Raji (cell line): ENCODE data around the gene SEMG2.

Experiments used
- POLR2A ChIP-seq: IDR thresholded peaks from 2 replicates; pipeline ENCODE4 v1.6.1; 2011; ENCODE audit warnings: low read depth, low read length, control low read depth; ENCODE audit not compliant: insufficient read depth

Gene SEMG2

GRCh38 chr20:45218124-45218523 is 3.0 kb upstream of the SEMG2 start:
- TF ChIP-seq POLR2A = no peak

DNA sequence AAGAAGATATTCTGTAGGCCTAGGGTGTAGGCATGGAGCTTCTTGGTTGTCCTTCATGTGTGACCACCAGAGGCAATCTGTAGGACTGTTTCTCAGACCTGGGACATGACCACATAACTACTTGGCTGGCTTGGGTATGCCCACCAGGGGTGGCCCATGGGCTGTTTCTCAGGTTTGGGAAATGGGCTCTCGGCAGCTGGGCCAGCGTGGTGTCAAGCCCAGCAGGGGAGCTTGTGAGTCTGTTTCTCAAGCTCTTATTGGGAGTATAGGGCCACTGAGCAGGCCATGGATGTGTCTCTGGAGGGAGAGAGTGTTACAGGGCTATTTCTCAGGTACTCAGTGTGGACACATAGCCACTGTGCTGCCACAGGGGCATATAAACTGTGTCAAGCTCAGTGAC is 2.5 kb upstream of the SEMG2 start:
- TF ChIP-seq POLR2A = no peak

GRCh38 chr20:45223136-45223535 is 2.0 kb downstream of the SEMG2 start:
- no peak for TF ChIP-seq POLR2A

DNA sequence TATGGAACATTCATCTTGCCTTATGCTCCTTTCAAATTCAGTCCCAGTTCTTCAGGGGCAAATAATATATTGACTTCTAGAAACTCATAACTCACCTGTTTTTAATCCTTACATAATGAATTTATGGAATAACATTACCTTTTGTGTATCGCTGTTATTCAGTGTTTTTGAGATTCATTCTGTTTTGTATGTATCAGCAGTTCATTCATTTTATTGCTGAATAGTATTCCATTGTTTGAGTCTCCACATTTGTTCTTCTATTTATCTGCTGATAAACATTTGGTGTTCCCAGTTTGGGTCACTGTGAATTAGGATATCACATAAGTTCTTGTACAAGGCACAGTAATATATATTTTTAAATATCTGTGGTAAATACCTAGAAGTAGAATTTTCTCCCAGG is 5.1 kb downstream of the SEMG2 start:
- TF ChIP-seq POLR2A = no peak

- TF ChIP-seq POLR2A = no peak
Measured at GRCh38 chr20:45229264-45230056, 8.3 kb downstream of the SEMG2 start.

- TF ChIP-seq POLR2A = no peak
Measured at GRCh38 chr20:45230631-45231030, 9.5 kb downstream of the SEMG2 start.

DNA sequence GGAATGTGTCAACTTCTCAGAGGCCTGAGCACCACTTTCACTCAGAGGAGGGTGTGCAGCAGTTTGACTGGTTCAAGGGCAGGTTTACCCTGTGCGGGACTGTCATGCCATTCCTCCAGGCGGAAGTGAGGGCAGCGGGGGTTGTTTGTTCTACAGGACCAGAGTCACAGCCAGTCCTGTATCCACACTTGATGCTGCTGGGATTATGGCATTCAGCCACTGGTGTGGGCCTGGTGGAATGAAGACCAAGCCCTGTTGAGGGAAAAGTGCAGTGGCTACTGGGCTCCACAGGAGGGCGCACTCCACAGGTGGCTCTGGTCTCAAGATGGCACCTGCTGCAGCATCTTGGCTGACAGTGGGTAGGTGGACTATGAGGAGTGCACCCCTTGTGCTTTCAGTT is 14.8 kb downstream of the SEMG2 start:
- TF ChIP-seq POLR2A = no peak

- no peak for TF ChIP-seq POLR2A
Measured at GRCh38 chr20:45238139-45238538, 17.0 kb downstream of the SEMG2 start.

DNA sequence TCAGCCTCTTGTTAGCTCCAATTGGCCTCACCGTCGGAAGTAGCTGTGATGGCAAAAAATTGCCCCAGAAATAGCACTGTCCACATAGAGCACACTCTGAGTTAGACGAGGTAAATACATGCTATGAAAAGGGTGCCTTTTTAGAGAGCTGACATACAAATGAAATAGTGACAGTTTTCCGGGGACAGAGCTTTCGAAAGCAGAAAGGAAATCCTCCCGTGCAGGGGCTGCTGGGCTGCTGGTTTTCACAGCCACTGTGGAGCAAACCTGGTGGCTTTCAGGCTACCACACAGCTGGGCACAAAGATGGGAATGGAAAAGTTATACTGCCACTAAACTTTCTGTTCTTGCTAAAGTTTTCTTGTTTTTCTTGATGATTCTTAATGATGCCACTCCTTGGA is 24.9 kb downstream of the SEMG2 start:
- no peak for TF ChIP-seq POLR2A

DNA sequence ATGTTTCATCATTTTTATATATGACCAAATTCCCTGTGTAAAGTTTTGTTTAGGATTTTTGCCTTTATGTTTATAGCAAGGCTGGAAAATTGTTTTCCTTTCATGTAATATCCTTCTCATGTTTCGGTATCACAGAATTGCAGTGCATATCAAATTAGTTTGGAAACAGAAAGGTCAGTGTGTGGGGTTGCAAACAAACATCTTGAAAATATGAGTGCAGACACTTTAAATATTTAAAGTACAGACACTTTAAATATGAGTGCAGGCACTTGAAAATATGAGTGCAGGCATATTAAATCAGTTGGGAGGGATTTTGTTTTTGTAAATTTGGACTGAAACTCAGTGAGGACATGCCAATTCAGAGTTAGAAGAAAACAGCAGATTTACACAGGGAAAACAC is 26.7 kb downstream of the SEMG2 start:
- no peak for TF ChIP-seq POLR2A

- no peak for TF ChIP-seq POLR2A
Measured at GRCh38 chr20:45248609-45249008, 27.4 kb downstream of the SEMG2 start.

- TF ChIP-seq POLR2A = no peak
Measured at GRCh38 chr20:45251884-45252560, 30.8 kb downstream of the SEMG2 start.

DNA sequence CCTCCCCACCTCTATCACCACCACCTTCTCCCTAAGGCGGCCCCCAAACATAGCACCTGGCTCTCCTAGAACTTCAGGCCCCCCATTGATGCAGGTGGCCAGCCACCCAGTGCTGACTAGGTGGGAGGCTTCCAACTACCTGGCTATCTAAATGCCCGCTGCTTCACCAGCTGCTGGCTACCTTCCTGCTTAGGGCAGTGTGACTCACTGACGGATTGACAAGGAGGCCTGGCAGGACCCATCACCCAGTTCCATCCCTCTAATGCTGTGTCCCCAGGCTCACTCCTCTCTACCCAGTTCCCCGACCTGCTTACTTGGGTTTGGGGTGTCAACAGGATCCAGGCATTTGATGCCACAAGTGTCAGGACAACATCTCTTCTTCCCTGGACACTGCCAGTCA is 32.1 kb downstream of the SEMG2 start:
- TF ChIP-seq POLR2A = no peak

GRCh38 chr20:45254383-45255262 is 33.5 kb downstream of the SEMG2 start, which contains the start of gene SLPI:
Gene SLPI, minus strand, starts transcription at chr20:45254564. Its CDS starts 21 bp downstream, at chr20:45254543.
- TF ChIP-seq POLR2A = no peak

- TF ChIP-seq POLR2A = no peak
Measured at GRCh38 chr20:45257161-45257560, 36.0 kb downstream of the SEMG2 start.

- no peak for TF ChIP-seq POLR2A
Measured at GRCh38 chr20:45257711-45258110, 36.5 kb downstream of the SEMG2 start.

- TF ChIP-seq POLR2A = no peak
Measured at GRCh38 chr20:45258259-45258658, 37.1 kb downstream of the SEMG2 start.
